ENCODE measurements around the gene RIPK1. TPM values are rescaled to one million over a fixed set of nuclear protein-coding genes. Genes with fewer than 3 reads are reported as not detected.

Gene RIPK1
- total RNA-seq, 4 donors from 2014 or later = 8.6 to 12.0 (median 10.3) TPM

DNA sequence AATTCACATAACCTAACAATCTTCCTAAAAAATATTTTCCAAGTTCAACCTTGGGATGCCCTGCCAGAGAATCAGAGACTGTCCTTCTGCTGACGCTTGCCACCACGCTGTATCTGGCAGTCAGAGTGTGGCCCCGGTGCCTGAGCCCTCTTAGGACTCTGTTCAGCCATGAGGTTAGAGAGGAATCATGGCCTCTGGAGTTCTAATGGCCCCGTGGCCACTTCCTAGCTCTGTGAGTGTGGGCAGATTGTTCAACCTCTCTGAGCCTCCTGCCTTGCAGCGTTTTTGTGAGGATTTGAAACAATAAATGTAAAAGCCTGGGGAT is 52.4 kb downstream of the RIPK1 start:
- DNase-seq (no peak), ATAC-seq (no peak)
- Histone ChIP-seq H3K4me3 (no peak overlapping the region), H3K27me3 (no peaks in the 10 kb centered on the region), H3K36me3 (no peaks in the 10 kb centered on the region), H3K9me3 (no peaks in the 10 kb centered on the region), H3K4me1 (peaks cover 13 to 14% of the 10 kb centered on the region in 2 donors), H3K27ac (no peak overlapping the region)
- TF ChIP-seq POLR2A (IDR thresholded peaks at IDR 0.05) = no peak
- TF ChIP-seq, protein P1, sequence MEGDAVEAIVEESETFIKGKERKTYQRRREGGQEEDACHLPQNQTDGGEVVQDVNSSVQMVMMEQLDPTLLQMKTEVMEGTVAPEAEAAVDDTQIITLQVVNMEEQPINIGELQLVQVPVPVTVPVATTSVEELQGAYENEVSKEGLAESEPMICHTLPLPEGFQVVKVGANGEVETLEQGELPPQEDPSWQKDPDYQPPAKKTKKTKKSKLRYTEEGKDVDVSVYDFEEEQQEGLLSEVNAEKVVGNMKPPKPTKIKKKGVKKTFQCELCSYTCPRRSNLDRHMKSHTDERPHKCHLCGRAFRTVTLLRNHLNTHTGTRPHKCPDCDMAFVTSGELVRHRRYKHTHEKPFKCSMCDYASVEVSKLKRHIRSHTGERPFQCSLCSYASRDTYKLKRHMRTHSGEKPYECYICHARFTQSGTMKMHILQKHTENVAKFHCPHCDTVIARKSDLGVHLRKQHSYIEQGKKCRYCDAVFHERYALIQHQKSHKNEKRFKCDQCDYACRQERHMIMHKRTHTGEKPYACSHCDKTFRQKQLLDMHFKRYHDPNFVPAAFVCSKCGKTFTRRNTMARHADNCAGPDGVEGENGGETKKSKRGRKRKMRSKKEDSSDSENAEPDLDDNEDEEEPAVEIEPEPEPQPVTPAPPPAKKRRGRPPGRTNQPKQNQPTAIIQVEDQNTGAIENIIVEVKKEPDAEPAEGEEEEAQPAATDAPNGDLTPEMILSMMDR (IDR thresholded peaks at IDR 0.05 in 4 of 5, conservative IDR thresholded peaks at IDR 0.05 in 1 of 5) = no peak
- intact Hi-C loops (cut with DNase I; ENCODE audit: low total_unique reads) (no loop called here), in situ Hi-C loops (cut with MboI; ENCODE audit: low sequenced_read_pairs in 4 of 4) (loop anchor here (10.0 to 25.0 kb wide), 5 partner anchors 134 to 894 kb away; partner anchors contain the start of gene PSMG4 (in 1 of the 4))

DNA sequence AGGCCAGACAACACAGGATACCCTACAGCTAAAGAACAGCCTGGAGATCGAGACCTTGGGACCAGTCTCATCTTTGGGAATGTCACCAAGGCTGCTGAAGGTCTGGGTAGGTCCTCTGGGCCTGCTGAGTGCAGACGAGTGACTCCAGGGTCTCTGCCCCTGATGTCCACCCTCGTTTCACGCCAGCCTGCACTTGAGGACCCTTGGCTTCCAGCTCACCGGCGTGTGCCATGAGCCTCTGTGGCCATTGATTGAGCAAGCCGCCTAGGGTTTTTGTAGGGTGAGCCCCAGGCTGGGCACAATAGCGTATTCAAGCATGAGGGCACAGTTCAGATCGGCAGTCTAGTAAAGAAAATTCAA is 54.5 kb downstream of the RIPK1 start:
- in situ Hi-C loops (cut with MboI; ENCODE audit: low sequenced_read_pairs in 4 of 4) = loop anchor here (10.0 to 25.0 kb wide), 5 partner anchors 132 to 892 kb away; partner anchors contain the start of gene PSMG4 (in 1 of the 4)
- ATAC-seq = no peak
- intact Hi-C loops (cut with DNase I; ENCODE audit: low total_unique reads) = no loop called here

DNA sequence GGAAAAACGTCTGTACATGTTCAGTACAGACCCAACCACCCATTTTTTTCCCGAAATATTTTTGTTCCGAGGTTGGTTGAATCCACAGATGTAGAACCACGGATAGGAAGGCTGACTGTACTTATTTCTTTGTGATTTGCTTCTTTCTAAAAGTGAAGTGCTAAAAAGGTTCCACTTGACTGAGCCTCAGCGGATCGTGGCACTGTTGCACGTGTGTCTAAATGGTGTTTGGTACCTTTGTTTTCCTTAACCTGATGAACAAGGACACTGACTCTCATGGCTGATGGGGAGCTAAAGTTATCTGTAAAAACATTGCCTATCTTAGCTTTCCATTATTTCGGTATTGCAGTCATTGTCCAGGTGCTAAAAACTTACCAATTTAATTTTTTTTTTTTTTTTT is 56.4 kb downstream of the RIPK1 start:
- no peak for ATAC-seq
- H3K36me3 ChIP-seq = peaks cover 0 to 11% of the 10 kb centered on the region in 2 donors
- no peaks in the 10 kb centered on the region for H3K27me3 ChIP-seq
- no peak for TF ChIP-seq POLR2A (IDR thresholded peaks at IDR 0.05)
- TF ChIP-seq, protein P1 (IDR thresholded peaks at IDR 0.05 in 4 of 5, conservative IDR thresholded peaks at IDR 0.05 in 1 of 5) = no peak
- no peaks in the 10 kb centered on the region for H3K4me1 ChIP-seq
- in situ Hi-C loops (cut with MboI; ENCODE audit: low sequenced_read_pairs in 4 of 4) = loop anchor here (5.0 to 25.0 kb wide), 7 partner anchors 123 to 890 kb away; partner anchors contain the start of gene PSMG4 (in 1 of the 4)
- DNase-seq = no peak
- H3K9me3 ChIP-seq = no peaks in the 10 kb centered on the region
- no peak overlapping the region for H3K4me3 ChIP-seq
- H3K27ac ChIP-seq = no peak overlapping the region
- intact Hi-C loops (cut with DNase I; ENCODE audit: low total_unique reads) = no loop called here

More for the DNA sequence above, 54.5 kb downstream of the RIPK1 start:
- Histone ChIP-seq H3K4me3 (no peak overlapping the region), H3K27me3 (no peaks in the 10 kb centered on the region), H3K9me3 (no peaks in the 10 kb centered on the region), H3K4me1 (peaks cover 8 to 10% of the 10 kb centered on the region in 2 donors), H3K36me3 (no peaks in the 10 kb centered on the region), H3K27ac (no peak overlapping the region)
- DNase-seq = no peak
- no peak for TF ChIP-seq POLR2A (IDR thresholded peaks at IDR 0.05)
- TF ChIP-seq, protein P1 (IDR thresholded peaks at IDR 0.05 in 4 of 5, conservative IDR thresholded peaks at IDR 0.05 in 1 of 5) = no peak

DNA sequence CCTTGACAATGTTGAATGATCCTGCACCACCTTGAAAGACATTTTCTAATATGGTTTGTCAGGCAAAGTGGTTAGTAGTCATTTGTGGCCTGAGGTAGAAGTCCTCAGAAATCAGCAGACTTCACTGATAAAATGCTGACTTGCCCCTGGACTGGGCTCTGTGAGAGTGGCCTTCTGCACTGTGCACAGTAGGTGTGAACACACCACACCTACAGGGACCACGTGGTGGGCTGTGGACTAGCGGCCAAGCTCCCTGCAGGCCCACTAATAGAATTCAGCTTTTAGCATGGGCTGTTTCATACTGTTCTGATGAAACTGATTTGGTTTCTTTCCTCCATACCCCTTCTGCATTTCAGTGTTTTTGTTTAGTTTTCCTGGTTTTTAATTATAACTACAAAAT is 57.5 kb downstream of the RIPK1 start:
- H3K9me3 ChIP-seq = no peaks in the 10 kb centered on the region
- H3K36me3 ChIP-seq = peaks cover 0 to 20% of the 10 kb centered on the region in 2 donors
- intact Hi-C loops (cut with DNase I; ENCODE audit: low total_unique reads) = loop anchor here (1.0 kb wide), 1 partner anchor 125 kb away; no protein-coding TSS in a partner anchor
- no peak for ATAC-seq
- peak overlapping the region in 1 of 4 donors; percentile 58 for H3K27ac ChIP-seq
- no peak for DNase-seq
- in situ Hi-C loops (cut with MboI; ENCODE audit: low sequenced_read_pairs in 4 of 4) = loop anchor here (5.0 to 25.0 kb wide), 6 partner anchors 121 to 889 kb away; partner anchors contain the start of gene PSMG4 (in 1 of the 4)
- H3K27me3 ChIP-seq = no peaks in the 10 kb centered on the region
- no peak overlapping the region for H3K4me3 ChIP-seq
- TF ChIP-seq POLR2A (IDR thresholded peaks at IDR 0.05) = no peak
- TF ChIP-seq, protein P1 (IDR thresholded peaks at IDR 0.05 in 4 of 5, conservative IDR thresholded peaks at IDR 0.05 in 1 of 5) = no peak
- no peaks in the 10 kb centered on the region for H3K4me1 ChIP-seq

All from gastrocnemius medialis (tissue), 4 donors.